GM18505 (cell line): ENCODE measurements around the gene FCER1A.

Source experiments
- ATAC-seq: cut with Tn5 transposase; IDR thresholded peaks from one replicate; pipeline ENCODE4 v1.9.1; 2021; ENCODE audit not compliant: unreplicated experiment
- POLR2A ChIP-seq: IDR thresholded peaks from 4 replicates; pipeline ENCODE4 v1.6.1; 2011; ENCODE audit warnings: borderline replicate concordance; ENCODE audit not compliant: insufficient read depth, insufficient read length; ENCODE audit errors: extremely low read depth

FCER1A gene

DNA sequence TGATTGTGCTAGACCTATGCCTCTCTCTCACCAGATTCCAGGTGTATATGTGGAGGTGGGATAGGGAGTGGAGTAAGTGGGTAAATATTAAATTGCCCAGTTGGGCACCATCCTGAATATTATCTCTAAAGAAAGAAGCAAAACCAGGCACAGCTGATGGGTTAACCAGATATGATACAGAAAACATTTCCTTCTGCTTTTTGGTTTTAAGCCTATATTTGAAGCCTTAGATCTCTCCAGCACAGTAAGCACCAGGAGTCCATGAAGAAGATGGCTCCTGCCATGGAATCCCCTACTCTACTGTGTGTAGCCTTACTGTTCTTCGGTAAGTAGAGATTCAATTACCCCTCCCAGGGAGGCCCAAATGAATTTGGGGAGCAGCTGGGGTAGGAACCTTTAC, at the start of gene FCER1A:
FCER1A (plus strand) TSS at position 242 of the 400 bp plus-strand sequence; CDS start at position 271, 29 bp downstream.
- ATAC-seq = no peak
- no peak for TF ChIP-seq POLR2A

DNA sequence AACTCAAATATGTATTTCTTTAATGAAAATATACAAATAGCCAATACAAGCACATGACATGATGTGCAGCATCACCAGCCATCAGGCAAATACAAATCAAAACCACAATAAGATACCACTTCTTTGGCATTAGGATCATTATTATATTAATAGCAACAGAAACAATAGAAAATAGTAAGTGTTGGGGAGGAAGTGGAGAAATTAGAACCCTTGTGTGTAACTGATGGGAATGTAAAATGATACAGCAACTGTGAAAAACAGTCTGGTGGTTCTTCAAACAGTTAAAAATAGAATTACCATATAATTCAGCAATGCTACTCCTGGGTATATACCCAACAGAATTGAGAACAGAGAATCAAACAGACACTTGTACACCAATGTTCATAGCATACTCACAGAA, 40.8 kb upstream of the FCER1A start:
- no peak for ATAC-seq
- no peak for TF ChIP-seq POLR2A

DNA sequence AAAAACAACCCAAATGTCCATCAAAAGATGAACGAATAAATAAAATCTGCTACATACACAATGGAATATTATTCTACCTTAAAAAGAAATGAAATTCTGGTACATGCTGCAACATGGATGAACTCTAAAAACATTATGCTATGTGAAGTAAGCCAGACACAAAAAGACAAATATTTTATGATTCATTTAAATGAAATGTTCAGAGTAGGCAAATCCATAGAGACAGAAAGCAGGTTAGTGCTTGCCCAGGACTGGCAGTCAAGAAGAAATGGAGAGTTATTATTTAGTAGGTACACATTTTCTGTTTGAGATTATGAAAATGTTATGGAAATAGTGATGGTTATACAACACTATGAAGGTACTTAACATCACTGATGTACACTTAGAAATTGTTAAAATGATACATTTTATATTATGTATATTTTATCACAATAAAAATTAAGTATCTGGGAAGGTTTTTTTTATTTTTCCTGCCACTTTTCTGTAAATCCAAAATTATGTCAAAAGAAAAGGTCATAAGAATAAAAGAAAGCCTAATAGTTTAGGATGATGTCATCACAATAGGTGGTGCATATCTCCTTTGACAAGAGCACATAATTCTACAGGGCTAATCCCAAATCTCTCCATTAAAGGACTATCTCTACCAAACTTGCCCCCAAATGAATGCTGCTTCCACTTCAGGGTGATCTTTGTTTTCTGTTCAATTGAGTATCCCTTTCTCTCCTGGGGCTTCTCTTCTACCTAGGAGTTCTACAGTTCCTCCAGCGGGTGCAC, 40.2 kb upstream of the FCER1A start:
- ATAC-seq = no peak
- no peak for TF ChIP-seq POLR2A

DNA sequence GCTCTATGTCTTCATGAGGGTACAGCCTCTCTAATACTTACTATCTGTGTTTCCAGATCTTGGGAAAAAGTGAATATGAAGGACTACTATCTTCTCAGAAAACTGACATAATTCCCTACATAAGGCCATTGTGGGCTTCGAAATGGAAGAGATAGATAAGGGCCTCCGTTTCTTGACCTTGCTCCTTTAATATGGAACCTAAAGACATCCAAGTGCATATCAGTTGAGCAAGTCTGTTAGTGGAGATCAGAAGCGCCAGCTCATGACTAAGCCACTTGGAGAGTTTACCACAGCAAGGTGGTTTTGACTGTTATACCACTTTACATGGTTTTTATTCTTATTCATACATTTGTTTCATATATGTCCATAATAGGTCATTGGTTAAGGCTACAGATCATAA, 35.3 kb upstream of the FCER1A start:
- ATAC-seq = no peak
- TF ChIP-seq POLR2A = no peak

DNA sequence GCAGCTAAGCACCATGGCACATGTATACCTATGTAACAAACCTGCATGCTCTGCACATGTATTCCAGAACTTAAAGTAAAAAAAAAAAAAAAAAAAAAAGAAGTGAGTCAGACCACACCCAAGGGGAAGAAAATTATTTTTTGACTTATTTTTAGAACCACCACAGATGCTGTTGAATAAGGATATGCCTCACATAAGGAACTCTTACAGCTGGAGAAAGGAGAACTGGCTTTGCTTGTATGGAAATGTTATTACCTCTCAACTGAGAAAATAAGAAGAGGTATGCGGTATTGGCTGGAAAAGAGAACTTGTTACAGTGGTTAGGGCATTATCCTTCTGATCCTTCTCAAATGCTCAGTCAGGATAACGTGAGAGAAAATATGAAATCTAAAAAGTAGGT, 27.5 kb upstream of the FCER1A start:
- ATAC-seq = no peak
- TF ChIP-seq POLR2A = no peak

DNA sequence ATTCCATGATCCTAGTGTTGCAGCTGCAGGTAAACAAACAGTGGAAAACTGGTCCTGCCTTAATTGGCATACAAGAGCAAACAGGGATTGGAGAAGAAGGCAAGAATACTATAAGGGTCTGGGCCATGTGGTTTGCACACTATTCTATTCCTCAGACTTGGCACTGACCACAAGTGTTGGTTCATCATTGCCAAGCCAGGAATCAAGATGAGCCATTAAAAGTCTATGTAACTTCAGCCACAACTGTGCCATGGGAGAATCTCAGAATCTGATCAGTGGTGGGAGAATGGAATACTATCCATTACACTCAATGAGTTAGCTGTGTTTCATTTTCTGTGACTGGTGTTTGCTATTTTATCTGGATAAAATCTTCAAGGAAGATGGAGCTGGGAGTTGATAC, 26.2 kb upstream of the FCER1A start:
- no peak for ATAC-seq

DNA sequence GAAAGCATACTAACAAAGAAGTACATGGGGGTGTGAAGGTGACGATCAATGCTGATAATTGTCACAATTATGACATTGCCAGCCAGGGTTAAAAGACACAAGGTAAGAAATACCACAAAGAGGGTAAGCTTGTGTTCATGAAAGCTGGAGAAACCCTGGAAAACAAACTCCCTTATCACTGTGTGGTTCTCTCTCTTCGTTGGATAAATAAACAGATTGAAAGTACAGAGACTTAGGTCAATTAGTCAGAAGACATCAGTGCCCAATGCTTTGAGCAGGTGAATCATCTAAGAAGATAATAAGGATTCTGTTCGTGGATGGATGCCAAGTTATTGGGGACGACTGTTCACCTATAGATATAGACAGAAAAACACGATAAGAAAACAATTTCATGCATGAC, 22.4 kb upstream of the FCER1A start:
- TF ChIP-seq POLR2A = no peak
- ATAC-seq = no peak

More for the DNA sequence above, 26.2 kb upstream of the FCER1A start:
- TF ChIP-seq POLR2A = no peak

DNA sequence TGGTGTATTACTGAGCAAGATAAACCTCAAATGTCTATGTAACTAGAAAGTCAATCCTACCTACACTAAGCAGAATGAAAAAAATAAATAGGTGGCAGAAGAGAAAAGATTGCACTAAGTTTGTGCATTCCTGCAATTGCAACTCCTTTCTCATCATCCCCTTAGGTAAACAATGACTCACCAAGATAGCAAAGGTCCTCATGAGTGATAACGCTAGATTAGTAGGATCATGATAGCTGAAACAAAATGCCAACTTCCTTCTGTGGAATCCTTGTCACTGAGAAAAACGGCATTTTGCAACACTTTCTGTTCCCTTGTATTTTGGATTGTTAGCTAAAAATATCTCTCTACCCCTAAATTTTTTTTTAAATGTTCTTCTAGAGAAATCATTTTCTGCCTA, 20.0 kb upstream of the FCER1A start:
- TF ChIP-seq POLR2A = no peak
- no peak for ATAC-seq

DNA sequence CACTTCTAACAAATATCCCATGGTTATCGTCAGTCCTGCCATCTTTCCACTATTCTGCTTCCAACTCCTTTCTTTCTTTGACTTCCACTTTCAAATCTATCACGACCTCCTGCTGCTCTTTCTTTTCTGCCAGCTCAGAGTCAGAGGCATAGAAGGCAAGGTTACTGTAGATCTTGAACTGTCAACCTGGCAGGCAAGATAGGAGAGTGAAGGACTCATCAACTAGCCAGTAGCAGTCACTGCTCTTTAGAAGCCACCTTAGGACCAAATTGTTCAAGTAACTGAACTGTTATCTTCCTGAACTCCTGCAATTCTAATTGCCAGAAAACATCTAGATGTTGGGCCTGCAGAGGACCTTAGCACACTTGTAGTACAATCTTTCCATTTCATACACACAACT, 13.1 kb upstream of the FCER1A start:
- ATAC-seq = no peak
- no peak for TF ChIP-seq POLR2A

DNA sequence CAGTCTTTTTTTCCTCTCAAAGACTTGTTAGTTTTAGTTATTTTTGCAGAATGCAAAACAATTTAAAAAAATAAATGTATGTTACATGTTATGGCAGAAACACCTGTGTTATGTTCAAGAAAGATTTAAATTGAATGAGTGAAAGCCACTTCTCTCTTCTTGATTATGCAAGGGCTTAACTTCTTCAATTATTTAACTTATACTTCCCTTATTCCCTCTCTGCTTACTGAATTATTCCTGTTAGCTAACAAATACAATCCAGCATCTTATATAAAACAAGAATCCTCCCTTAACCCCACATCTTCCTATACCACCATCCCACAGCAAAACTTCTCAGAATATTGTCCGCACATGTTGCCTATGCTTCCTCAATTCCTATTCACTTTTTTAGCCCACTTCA, 10.7 kb upstream of the FCER1A start:
- ATAC-seq = no peak
- no peak for TF ChIP-seq POLR2A

DNA sequence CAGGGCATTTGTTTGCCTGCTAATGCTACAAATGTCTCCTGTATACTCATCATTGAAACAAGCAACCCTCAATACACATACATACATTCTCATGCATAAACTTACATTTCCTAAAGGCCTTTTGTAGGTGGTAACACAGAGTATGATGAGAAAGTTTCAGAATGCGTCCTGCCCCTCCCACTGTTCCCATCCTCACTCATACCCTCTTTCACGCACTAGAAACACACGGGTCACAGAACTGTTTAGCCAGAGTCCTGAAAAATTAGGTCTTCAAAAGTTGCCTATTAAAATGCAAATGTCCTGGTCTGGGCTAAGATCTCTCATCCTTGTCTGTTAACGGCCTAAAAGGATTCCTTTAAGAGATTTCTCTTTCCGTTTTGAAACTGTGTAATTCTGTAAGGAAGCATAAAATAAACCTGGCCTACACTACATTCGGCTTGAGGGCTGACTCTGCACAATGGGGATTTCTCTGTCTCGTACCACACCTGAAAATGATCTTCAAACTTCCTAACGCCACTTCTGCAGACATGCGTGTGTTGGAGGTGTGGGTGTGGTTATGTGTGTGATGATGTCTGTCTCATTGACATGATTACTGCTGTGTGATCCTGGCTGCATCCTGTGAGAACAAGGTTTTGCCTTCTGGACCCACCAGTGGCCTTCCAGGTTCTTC, 5.3 kb upstream of the FCER1A start:
- no peak for TF ChIP-seq POLR2A
- no peak for ATAC-seq

DNA sequence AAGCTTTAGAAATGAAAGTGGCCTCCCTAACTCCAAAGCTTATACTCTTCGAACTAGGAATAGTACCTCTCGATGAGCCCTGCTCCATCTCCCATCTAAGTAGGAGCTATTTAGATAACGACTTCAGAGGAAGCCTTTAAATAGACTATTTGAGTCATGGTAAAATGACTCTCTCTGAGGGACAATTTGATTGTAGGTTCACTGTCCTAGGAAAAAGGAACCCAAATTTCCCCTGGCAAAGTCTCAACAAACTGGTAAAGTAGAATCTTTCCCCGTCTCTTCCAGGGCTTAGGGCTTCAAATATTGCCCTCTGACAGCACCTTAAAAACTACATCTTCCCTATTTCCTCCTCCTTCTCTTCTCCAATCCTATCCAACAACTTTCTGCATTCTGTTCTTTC, 2.0 kb upstream of the FCER1A start:
- no peak for TF ChIP-seq POLR2A
- ATAC-seq = no peak

DNA sequence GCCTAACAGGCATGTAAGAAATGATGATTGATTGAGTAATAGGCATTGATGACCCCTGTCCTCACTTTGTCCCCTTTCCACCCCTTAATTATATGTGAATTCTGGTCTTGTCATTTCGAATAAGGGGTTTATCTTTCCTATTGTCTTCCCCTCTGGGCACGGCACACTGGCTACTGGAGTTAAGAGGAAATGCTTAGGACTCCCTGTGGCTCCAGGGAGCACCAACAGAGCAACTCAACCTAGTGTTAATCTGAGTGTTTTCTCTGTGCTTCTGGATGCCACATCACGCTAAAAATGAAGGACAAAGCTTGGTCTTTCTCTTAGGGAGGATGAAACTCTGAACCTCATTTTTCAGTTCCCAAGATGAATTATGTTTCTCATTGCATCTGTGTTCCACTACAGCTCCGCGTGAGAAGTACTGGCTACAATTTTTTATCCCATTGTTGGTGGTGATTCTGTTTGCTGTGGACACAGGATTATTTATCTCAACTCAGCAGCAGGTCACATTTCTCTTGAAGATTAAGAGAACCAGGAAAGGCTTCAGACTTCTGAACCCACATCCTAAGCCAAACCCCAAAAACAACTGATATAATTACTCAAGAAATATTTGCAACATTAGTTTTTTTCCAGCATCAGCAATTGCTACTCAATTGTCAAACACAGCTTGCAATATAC, 5.3 kb downstream of the FCER1A start:
- ATAC-seq = no peak
- TF ChIP-seq POLR2A = no peak

DNA sequence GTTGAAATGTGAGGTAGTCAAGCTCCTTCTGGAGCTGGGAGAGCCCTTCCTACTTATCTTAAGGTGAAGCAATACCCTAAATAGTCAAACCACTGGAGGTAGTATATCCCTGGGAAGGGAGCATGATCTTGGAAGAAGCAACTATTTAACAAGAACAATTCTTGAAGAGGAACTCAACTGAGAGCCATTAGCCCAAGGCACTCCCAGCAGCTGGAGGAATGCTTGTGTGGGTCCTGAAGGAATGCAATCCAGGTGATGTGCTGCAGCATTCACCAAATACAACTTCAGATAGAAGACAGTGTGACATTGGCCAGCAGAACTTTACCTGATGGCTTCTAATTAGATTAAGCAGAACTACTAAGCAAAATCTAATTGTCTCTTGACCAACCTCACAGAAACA, 9.5 kb downstream of the FCER1A start:
- no peak for ATAC-seq

More for the DNA sequence above, 9.5 kb downstream of the FCER1A start:
- no peak for TF ChIP-seq POLR2A
